RPMI7951 (cell line): Measurements from ENCODE around the gene UBE2O. TPM values are rescaled to one million over a fixed set of nuclear protein-coding genes. Genes with fewer than 3 reads are reported as not detected.

ENCODE experiments used
- DNase-seq: peaks from one replicate; pipeline ENCODE4 v3.0.0-alpha.2; 2012; ENCODE audit warnings: low read depth
- total RNA-seq: library from RNA; depleted of rRNA; stranded (reverse); fragments of >200 nt; shearing (Covaris generic); gene quantifications from 2 replicates; pipeline ENCODE4 v1.2.3, GENCODE V29; 2014

UBE2O gene
- total RNA-seq, 1 experiment from 2014 or later: 7.6 TPM

- DNase-seq: no peak
Observed at GRCh38 chr17:76390003-76390421, 62.9 kb downstream of the UBE2O start.

GRCh38 chr17:76388966-76389888 lies 63.7 kb downstream of the UBE2O start:
- no peak for DNase-seq

GRCh38 chr17:76386966-76387765 lies 65.8 kb downstream of the UBE2O start:
- DNase-seq: no peak

GRCh38 chr17:76385892-76386786 lies 66.8 kb downstream of the UBE2O start:
- DNase-seq: peak; percentile 73

GRCh38 chr17:76384987-76385891 lies 67.7 kb downstream of the UBE2O start:
- peak; percentile 76 for DNase-seq

GRCh38 chr17:76384222-76384986 lies 68.5 kb downstream of the UBE2O start, which contains the start of gene SPHK1:
TSS of gene SPHK1 (plus strand) at chr17:76384609. CDS start at chr17:76385645, 1,036 bp downstream.
- DNase-seq: peak; percentile 79

GRCh38 chr17:76383546-76384221 lies 69.3 kb downstream of the UBE2O start:
- DNase-seq: peak; percentile 60

- DNase-seq: peak; percentile 63
Observed at GRCh38 chr17:76382803-76383545, 70.0 kb downstream of the UBE2O start.

GRCh38 chr17:76382351-76382802 lies 70.6 kb downstream of the UBE2O start:
- peak; percentile 55 for DNase-seq

- no peak for DNase-seq
Observed at GRCh38 chr17:76381633-76382350, 71.2 kb downstream of the UBE2O start.

GRCh38 chr17:76379646-76380376 lies 73.1 kb downstream of the UBE2O start:
- DNase-seq: no peak

GRCh38 chr17:76379275-76379641 lies 73.7 kb downstream of the UBE2O start:
- no peak for DNase-seq

GRCh38 chr17:76378548-76379274 lies 74.2 kb downstream of the UBE2O start:
- no peak for DNase-seq

- no peak for DNase-seq
Observed at GRCh38 chr17:76376318-76377133, 76.4 kb downstream of the UBE2O start.
